ENCODE measurements around the gene COPS9. TPM values are rescaled to one million over a fixed set of nuclear protein-coding genes. Genes with fewer than 3 reads are reported as not detected.

Gene COPS9
- polyA plus RNA-seq, 1 donor (not counting 4 experiments of a cell fraction or from before 2014, with no cell fraction given), result 399 TPM

DNA sequence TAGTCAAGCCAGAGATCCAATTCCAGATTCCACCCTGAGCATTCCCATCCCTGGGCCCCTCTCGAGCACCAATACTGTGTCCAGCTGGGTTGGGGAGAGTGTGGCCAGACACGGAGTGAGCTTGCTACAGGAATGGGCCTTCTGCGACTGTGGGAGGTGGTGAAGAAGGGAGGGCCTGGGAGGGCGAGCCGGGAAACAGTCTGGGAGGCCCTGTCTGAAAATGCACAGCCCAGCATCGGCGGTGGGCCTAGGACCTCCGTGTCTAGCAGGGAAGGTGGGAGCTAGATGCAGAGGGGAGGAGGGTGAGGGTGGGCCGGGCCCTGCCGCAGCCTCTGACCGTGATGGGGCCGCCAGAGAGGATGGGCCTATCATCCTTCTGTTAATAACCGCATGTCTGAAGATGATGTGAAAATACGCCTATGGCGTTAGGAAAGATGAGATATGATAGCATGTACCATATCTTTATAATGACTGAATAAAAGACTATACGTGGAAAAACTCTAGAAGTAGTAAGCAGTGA is 6.2 kb upstream of the COPS9 start:
- H3K4me1 ChIP-seq (ENCODE audit: control insufficient read depth, extremely low read depth, insufficient read depth, low read length), result peaks cover 7% of the 10 kb centered on the region
- no peak overlapping the region for H3K9ac ChIP-seq (ENCODE audit: control insufficient read depth, extremely low read depth, insufficient read depth, low read length)
- H3K4me3 ChIP-seq (ENCODE audit: control insufficient read depth in 2 of 3, extremely low read depth in 1 of 3, insufficient read depth in 2 of 3, low read depth in 1 of 3, low read length in 3 of 3), result no peak overlapping the region
- H3K4me2 ChIP-seq (ENCODE audit: control insufficient read depth, extremely low read depth, insufficient read depth, low read depth, low read length), result no peak overlapping the region
- H3K27me3 ChIP-seq (ENCODE audit: control insufficient read depth, extremely low read depth, insufficient read depth, low read length), result no peaks in the 10 kb centered on the region
- H3K79me2 ChIP-seq (ENCODE audit: control insufficient read depth, insufficient read depth, low read length), result no peaks in the 10 kb centered on the region
- FAIRE-seq, result no peak
- H2AFZ ChIP-seq (ENCODE audit: control insufficient read depth, low read length), result no peak overlapping the region
- no peaks in the 10 kb centered on the region for H3K9me1 ChIP-seq (ENCODE audit: control insufficient read depth, extremely low read depth, insufficient read depth, low read length)
- H3K27ac ChIP-seq (ENCODE audit: control insufficient read depth, insufficient read depth, low read length), result no peak overlapping the region
- no peaks in the 10 kb centered on the region for H3K9me3 ChIP-seq (ENCODE audit: control insufficient read depth, low read depth, low read length)
- dilution Hi-C loops (cut with MboI; ENCODE audit: extremely low pct_ligation_motif_present, low sequenced_read_pairs), result no loop called here
- H3K36me3 ChIP-seq (ENCODE audit: control insufficient read depth in 2 of 2, extremely low read depth in 1 of 2, insufficient read depth in 2 of 2, low read length in 2 of 2), result no peaks in the 10 kb centered on the region
- TF ChIP-seq EZH2 (IDR thresholded peaks at IDR 0.05; ENCODE audit: low read length), result no peak
- TF ChIP-seq, protein P1, sequence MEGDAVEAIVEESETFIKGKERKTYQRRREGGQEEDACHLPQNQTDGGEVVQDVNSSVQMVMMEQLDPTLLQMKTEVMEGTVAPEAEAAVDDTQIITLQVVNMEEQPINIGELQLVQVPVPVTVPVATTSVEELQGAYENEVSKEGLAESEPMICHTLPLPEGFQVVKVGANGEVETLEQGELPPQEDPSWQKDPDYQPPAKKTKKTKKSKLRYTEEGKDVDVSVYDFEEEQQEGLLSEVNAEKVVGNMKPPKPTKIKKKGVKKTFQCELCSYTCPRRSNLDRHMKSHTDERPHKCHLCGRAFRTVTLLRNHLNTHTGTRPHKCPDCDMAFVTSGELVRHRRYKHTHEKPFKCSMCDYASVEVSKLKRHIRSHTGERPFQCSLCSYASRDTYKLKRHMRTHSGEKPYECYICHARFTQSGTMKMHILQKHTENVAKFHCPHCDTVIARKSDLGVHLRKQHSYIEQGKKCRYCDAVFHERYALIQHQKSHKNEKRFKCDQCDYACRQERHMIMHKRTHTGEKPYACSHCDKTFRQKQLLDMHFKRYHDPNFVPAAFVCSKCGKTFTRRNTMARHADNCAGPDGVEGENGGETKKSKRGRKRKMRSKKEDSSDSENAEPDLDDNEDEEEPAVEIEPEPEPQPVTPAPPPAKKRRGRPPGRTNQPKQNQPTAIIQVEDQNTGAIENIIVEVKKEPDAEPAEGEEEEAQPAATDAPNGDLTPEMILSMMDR (optimal IDR thresholded peaks at IDR 0.05 in 1 of 3, IDR thresholded peaks at IDR 0.05 in 1 of 3, conservative IDR thresholded peaks at IDR 0.05 in 1 of 3; ENCODE audit: extremely low read depth in 1 of 3, insufficient read depth in 2 of 3, low read length in 3 of 3), result no peak
- H4K20me1 ChIP-seq (ENCODE audit: control insufficient read depth, extremely low read depth, insufficient read depth, low read length), result no peaks in the 10 kb centered on the region
- DNase-seq (ENCODE audit: low read depth, low spot score), result no peak

DNA sequence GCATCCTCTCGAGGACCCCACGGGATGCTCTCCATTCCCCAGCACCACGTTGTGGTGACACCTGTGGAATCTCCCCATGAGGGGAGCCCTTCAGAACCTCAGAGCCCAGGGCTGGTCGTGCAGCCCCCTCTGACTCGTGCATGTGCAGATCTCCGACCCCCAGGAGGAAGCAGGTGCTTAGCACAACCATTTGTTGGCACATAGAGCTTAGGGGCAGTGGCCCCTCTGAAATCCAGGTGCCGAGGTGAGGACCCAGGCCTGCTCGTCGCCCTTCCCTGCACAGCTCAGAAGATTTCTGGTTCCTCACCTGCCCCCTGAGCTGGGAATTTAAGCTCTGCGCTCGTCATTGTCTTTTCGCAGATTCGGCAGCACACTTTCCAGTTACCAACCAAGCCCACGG is 5.6 kb upstream of the COPS9 start:
- Histone ChIP-seq H3K79me2 (ENCODE audit: control insufficient read depth, insufficient read depth, low read length) (no peaks in the 10 kb centered on the region), H3K27me3 (ENCODE audit: control insufficient read depth, extremely low read depth, insufficient read depth, low read length) (no peaks in the 10 kb centered on the region), H3K9me1 (ENCODE audit: control insufficient read depth, extremely low read depth, insufficient read depth, low read length) (no peaks in the 10 kb centered on the region), H2AFZ (ENCODE audit: control insufficient read depth, low read length) (no peak overlapping the region), H3K9me3 (ENCODE audit: control insufficient read depth, low read depth, low read length) (no peaks in the 10 kb centered on the region), H4K20me1 (ENCODE audit: control insufficient read depth, extremely low read depth, insufficient read depth, low read length) (no peaks in the 10 kb centered on the region), H3K4me1 (ENCODE audit: control insufficient read depth, extremely low read depth, insufficient read depth, low read length) (peaks cover 10% of the 10 kb centered on the region), H3K4me3 (ENCODE audit: control insufficient read depth in 2 of 3, extremely low read depth in 1 of 3, insufficient read depth in 2 of 3, low read depth in 1 of 3, low read length in 3 of 3) (no peak overlapping the region), H3K27ac (ENCODE audit: control insufficient read depth, insufficient read depth, low read length) (no peak overlapping the region), H3K36me3 (ENCODE audit: control insufficient read depth in 2 of 2, extremely low read depth in 1 of 2, insufficient read depth in 2 of 2, low read length in 2 of 2) (no peaks in the 10 kb centered on the region), H3K4me2 (ENCODE audit: control insufficient read depth, extremely low read depth, insufficient read depth, low read depth, low read length) (no peak overlapping the region), H3K9ac (ENCODE audit: control insufficient read depth, extremely low read depth, insufficient read depth, low read length) (no peak overlapping the region)
- dilution Hi-C loops (cut with MboI; ENCODE audit: extremely low pct_ligation_motif_present, low sequenced_read_pairs), result no loop called here
- DNase-seq (ENCODE audit: low read depth, low spot score), result no peak
- no peak for FAIRE-seq
- no peak for TF ChIP-seq EZH2 (IDR thresholded peaks at IDR 0.05; ENCODE audit: low read length)

DNA sequence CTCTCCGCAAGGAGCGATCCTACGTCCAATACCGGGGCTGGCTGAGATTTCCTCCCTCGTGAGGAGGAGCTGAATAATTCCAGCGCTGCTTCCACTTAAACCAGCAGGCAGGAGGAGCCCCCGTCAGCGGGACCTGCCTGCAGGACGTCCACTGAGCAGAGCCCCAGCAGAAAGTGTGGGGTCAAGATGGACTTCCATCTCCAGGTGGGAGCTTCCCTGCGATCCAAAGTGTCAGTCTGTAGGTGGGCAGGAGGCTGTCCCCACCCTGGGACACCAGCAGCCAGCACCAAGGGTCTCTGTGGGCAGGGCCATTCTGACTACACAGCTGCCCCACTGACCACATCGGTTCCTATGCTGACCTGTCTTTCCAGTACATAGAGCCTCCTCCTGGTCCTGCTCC is 4.8 kb upstream of the COPS9 start:
- Histone ChIP-seq H3K9ac (ENCODE audit: control insufficient read depth, extremely low read depth, insufficient read depth, low read length) (no peak overlapping the region), H3K9me3 (ENCODE audit: control insufficient read depth, low read depth, low read length) (no peaks in the 10 kb centered on the region), H3K27me3 (ENCODE audit: control insufficient read depth, extremely low read depth, insufficient read depth, low read length) (no peaks in the 10 kb centered on the region), H3K4me1 (ENCODE audit: control insufficient read depth, extremely low read depth, insufficient read depth, low read length) (peaks cover 13% of the 10 kb centered on the region), H3K4me3 (ENCODE audit: control insufficient read depth in 2 of 3, extremely low read depth in 1 of 3, insufficient read depth in 2 of 3, low read depth in 1 of 3, low read length in 3 of 3) (no peak overlapping the region), H3K9me1 (ENCODE audit: control insufficient read depth, extremely low read depth, insufficient read depth, low read length) (no peaks in the 10 kb centered on the region), H3K79me2 (ENCODE audit: control insufficient read depth, insufficient read depth, low read length) (peaks cover 1% of the 10 kb centered on the region), H4K20me1 (ENCODE audit: control insufficient read depth, extremely low read depth, insufficient read depth, low read length) (no peaks in the 10 kb centered on the region), H3K4me2 (ENCODE audit: control insufficient read depth, extremely low read depth, insufficient read depth, low read depth, low read length) (no peak overlapping the region), H3K27ac (ENCODE audit: control insufficient read depth, insufficient read depth, low read length) (no peak overlapping the region), H3K36me3 (ENCODE audit: control insufficient read depth in 2 of 2, extremely low read depth in 1 of 2, insufficient read depth in 2 of 2, low read length in 2 of 2) (no peaks in the 10 kb centered on the region), H2AFZ (ENCODE audit: control insufficient read depth, low read length) (no peak overlapping the region)
- FAIRE-seq (no peak), DNase-seq (ENCODE audit: low read depth, low spot score) (no peak)
- TF ChIP-seq, protein P1 (optimal IDR thresholded peaks at IDR 0.05 in 1 of 3, IDR thresholded peaks at IDR 0.05 in 1 of 3, conservative IDR thresholded peaks at IDR 0.05 in 1 of 3; ENCODE audit: extremely low read depth in 1 of 3, insufficient read depth in 2 of 3, low read length in 3 of 3), result no peak
- no peak for TF ChIP-seq EZH2 (IDR thresholded peaks at IDR 0.05; ENCODE audit: low read length)
- dilution Hi-C loops (cut with MboI; ENCODE audit: extremely low pct_ligation_motif_present, low sequenced_read_pairs), result no loop called here

All from keratinocyte (primary cell).